Prostate gland (tissue), 2 donors: Measurements from ENCODE around the gene ERCC4.

ENCODE experiments used
- CTCF ChIP-seq, 4 experiments: fragments of 200-600 bp in 2 of 4; fragments of 450-650 bp in 2 of 4; sonication (generic) in 2 of 4; IDR thresholded peaks; 1 replicate in 3 of 4; 2 replicates in 1 of 4; pipeline ENCODE4 v1.5.1; 2016 to 2019; ENCODE audit warnings: antibody characterized with exemption in 4 of 4, mild to moderate bottlenecking in 2 of 4, moderate library complexity in 2 of 4
- POLR2A ChIP-seq: fragments of 450-650 bp; IDR thresholded peaks from one replicate; pipeline ENCODE4 v1.6.1; 2016; ENCODE audit warnings: antibody characterized with exemption, mild to moderate bottlenecking

- no peak for TF ChIP-seq CTCF (IDR thresholded peaks at IDR 0.05)
- TF ChIP-seq POLR2A: no peak
Measured at GRCh38 chr16:13968835-13969234, 48.9 kb downstream of the ERCC4 start.
